ENCODE results near the gene ACVR1. TPM values are rescaled to one million over a fixed set of nuclear protein-coding genes. Genes with fewer than 3 reads are reported as not detected.
"Not testable (repeated sequence)": the region's sequence is repeated elsewhere in the genome, so short reads cannot be mapped to it uniquely, and the experiment has no call there.

ACVR1 gene
- total RNA-seq, 3 donors from 2014 or later: 14.7 to 38.4 (median 15.8) TPM

- no peaks in the 10 kb centered on the region for H3K9me3 ChIP-seq
- H3K4me1 ChIP-seq (ENCODE audit: low read depth): peaks cover 11% of the 10 kb centered on the region
- DNase-seq (no peak), ATAC-seq (no peak)
- H3K4me3 ChIP-seq: no peak overlapping the region
- TF ChIP-seq, protein P1, sequence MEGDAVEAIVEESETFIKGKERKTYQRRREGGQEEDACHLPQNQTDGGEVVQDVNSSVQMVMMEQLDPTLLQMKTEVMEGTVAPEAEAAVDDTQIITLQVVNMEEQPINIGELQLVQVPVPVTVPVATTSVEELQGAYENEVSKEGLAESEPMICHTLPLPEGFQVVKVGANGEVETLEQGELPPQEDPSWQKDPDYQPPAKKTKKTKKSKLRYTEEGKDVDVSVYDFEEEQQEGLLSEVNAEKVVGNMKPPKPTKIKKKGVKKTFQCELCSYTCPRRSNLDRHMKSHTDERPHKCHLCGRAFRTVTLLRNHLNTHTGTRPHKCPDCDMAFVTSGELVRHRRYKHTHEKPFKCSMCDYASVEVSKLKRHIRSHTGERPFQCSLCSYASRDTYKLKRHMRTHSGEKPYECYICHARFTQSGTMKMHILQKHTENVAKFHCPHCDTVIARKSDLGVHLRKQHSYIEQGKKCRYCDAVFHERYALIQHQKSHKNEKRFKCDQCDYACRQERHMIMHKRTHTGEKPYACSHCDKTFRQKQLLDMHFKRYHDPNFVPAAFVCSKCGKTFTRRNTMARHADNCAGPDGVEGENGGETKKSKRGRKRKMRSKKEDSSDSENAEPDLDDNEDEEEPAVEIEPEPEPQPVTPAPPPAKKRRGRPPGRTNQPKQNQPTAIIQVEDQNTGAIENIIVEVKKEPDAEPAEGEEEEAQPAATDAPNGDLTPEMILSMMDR (IDR thresholded peaks at IDR 0.05): no peak
- intact Hi-C loops (cut with DNase I, micrococcal nuclease): no loop called here
- H3K36me3 ChIP-seq (ENCODE audit: low read depth): no peaks in the 10 kb centered on the region
Observed at GRCh38 chr2:157833721-157834120, 42.4 kb downstream of the ACVR1 start.

DNA sequence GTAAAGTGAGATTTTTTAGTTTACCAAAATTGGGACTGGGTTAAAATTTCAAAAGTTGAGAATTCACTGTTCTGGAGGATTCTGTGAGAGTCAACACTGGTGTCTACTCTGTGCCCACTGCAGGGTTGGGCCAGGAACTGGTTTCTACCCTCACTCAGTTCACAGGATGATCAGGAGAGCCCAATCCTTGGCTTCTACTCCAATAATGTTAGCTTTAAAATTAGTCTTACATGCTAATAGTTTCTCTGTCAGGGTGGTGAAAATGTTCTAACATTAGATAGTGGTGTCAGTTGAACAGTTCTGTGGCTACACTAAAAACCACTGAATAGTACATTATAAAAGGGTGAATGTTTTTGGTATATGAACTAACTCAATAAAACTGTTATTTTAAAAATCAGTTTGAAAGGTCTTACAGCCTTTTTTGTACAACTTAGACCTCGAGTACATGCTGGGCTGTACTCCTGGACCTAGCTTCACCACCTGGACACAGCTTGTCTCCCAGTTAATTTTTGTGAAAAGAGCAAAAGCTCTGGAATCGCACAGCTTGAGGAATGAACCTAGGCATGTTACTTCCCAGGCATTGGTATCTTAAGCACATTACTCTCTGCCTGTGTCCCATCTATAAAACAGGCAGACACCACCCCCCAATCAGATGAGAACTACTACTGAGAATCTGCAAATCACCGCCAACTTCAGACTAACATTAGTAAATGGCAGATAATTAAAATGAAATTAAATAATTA, 44.4 kb downstream of the ACVR1 start:
- DNase-seq (no peak), ATAC-seq (no peak)
- intact Hi-C loops (cut with DNase I, micrococcal nuclease): no loop called here
- peaks cover 4% of the 10 kb centered on the region for H3K4me1 ChIP-seq (ENCODE audit: low read depth)
- H3K9me3 ChIP-seq: no peaks in the 10 kb centered on the region
- no peaks in the 10 kb centered on the region for H3K36me3 ChIP-seq (ENCODE audit: low read depth)
- TF ChIP-seq, protein P1 (IDR thresholded peaks at IDR 0.05): no peak
- H3K4me3 ChIP-seq: no peak overlapping the region

- Histone ChIP-seq H3K36me3 (ENCODE audit: low read depth) (no peaks in the 10 kb centered on the region), H3K4me3 (no peak overlapping the region), H3K4me1 (ENCODE audit: low read depth) (no peaks in the 10 kb centered on the region), H3K9me3 (no peaks in the 10 kb centered on the region)
- intact Hi-C loops (cut with DNase I, micrococcal nuclease): no loop called here
- TF ChIP-seq, protein P1 (IDR thresholded peaks at IDR 0.05): no peak
- ATAC-seq: peak; percentile 44
- DNase-seq: peak in 1 of 3 donors; percentile 8
Observed at GRCh38 chr2:157830696-157831570, 45.2 kb downstream of the ACVR1 start.

DNA sequence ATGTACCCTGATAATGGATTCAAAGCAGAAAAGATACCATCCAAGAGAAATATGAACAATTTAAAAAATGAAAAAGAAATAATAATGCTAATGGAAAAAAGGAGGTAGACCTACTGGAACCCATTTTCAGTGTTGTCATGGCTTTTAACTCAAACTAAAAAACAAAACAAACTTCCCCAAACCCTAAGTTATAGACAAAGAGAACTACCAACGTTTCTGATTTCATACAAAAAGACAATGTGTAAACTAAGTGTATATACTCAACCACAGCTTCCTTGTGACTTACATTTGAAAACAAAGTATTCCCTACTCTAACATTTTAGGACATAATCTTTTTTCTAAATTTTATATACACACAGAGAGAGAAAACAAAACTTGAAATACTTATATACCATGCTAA, 45.9 kb downstream of the ACVR1 start:
- no peaks in the 10 kb centered on the region for H3K4me1 ChIP-seq (ENCODE audit: low read depth)
- H3K9me3 ChIP-seq: no peaks in the 10 kb centered on the region
- TF ChIP-seq, protein P1 (IDR thresholded peaks at IDR 0.05): no peak
- H3K4me3 ChIP-seq: no peak overlapping the region
- ATAC-seq (no peak), DNase-seq (no peak)
- H3K36me3 ChIP-seq (ENCODE audit: low read depth): no peaks in the 10 kb centered on the region
- intact Hi-C loops (cut with DNase I, micrococcal nuclease): no loop called here

DNA sequence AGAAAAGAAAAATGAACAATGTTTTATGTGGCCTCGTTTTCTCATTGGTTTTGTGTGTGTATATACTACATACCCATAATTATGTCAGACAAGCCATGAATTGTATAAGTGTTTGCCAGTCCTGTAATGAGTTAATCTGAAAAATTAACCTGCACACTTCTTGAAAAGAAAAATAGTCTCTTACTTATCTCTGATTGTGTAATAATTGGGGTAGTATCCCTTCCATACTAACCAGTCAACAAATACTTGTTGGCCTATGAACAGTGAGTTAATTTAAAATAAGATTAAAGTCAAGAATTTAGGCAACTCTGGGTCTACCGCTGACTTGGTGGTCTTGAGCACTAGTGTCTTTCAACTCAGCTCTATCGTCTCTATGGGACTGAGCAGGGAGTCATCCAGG, 48.8 kb downstream of the ACVR1 start:
- intact Hi-C loops (cut with DNase I, micrococcal nuclease): no loop called here
- Histone ChIP-seq H3K4me1 (ENCODE audit: low read depth) (no peaks in the 10 kb centered on the region), H3K4me3 (no peak overlapping the region), H3K36me3 (ENCODE audit: low read depth) (no peaks in the 10 kb centered on the region), H3K9me3 (no peaks in the 10 kb centered on the region)
- ATAC-seq (no peak), DNase-seq (no peak)
- TF ChIP-seq, protein P1 (IDR thresholded peaks at IDR 0.05): no peak

GRCh38 chr2:157826644-157827043, 49.5 kb downstream of the ACVR1 start:
- DNase-seq; H3K9me3 ChIP-seq; ATAC-seq; H3K4me3 ChIP-seq; intact Hi-C loops (cut with DNase I, micrococcal nuclease); H3K36me3 ChIP-seq (ENCODE audit: low read depth); H3K4me1 ChIP-seq (ENCODE audit: low read depth): not testable (repeated sequence)

All from mucosa of descending colon (tissue), 3 donors.